ENCODE data around the gene PSME3IP1. TPM values are rescaled to one million over a fixed set of nuclear protein-coding genes. Genes with fewer than 3 reads are reported as not detected.
A peak's percentile ranks its signal among the peaks of the same experiment; 100 is the strongest.

PSME3IP1 gene
- total and polyA plus RNA-seq, 2 of the 8 experiments (the other 6 are each of a cell fraction or from before 2014, with no cell fraction given) = 95.1 to 98.3 TPM

DNA sequence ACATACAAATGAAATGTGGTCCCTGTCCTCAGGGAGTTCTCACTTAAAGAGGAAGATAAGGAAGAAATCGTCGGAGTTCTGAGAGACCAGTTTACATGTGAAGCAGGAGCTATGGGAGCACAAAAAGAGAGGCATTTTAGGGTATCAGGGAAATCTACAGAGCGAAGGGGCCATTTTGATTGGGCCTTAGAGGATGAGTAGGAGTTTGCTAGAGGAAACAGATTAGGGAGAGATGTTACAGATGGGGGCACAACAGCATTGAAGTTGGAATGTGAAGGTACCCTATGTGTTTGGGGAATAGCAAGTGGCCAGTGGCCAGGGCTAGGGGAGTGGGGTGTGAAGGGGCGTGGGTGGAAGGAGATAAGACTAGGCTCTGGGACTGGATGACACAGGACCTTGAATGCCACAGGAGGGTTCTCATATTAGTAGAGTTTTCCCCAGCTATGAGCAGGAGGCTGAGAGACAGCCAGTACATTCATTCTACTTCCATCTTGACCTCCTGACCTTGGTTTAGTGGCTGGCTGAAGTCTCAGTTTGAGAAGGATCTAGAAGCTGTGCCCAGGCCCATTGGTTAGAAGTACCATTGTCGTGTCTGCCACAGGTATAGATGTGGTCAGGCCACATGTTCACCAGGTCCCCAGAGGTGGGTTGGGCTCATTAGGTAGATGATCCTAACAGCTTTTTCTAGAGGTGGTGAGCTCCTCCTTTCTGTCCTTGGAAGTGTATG, 58.6 kb downstream of the PSME3IP1 start:
- no peaks in the 10 kb centered on the region for H3K23me2 ChIP-seq (ENCODE audit: low read depth, low read length)
- ChIA-PET CTCF (ENCODE audit: partially characterized antibody) (interaction anchor here (1.0 to 1.8 kb wide), 6 partner anchors 22 to 42 kb away, joined by 3 to 4 read pairs (median 4); no protein-coding TSS in a partner anchor), POLR2A (ENCODE audit: partially characterized antibody) (interaction anchor here (0.9 to 1.2 kb wide), 2 partner anchors 8 to 14 kb away, joined by 3 to 4 read pairs; no protein-coding TSS in a partner anchor)
- no peak overlapping the region for H3K4me2 ChIP-seq (ENCODE audit: insufficient read depth in 1 of 2, low read depth in 2 of 2, low read length in 2 of 2)
- H3K27me3 ChIP-seq (replicated peaks in 1 of 4; ENCODE audit: control insufficient read depth in 3 of 4, extremely low read depth in 1 of 4, insufficient read depth in 3 of 4, low read length in 3 of 4) = no peaks in the 10 kb centered on the region
- H4K20me1 ChIP-seq (replicated peaks in 1 of 2; ENCODE audit: control insufficient read depth in 1 of 2, insufficient read depth in 2 of 2, low read length in 2 of 2) = no peaks in the 10 kb centered on the region
- no peak overlapping the region for H2AK5ac ChIP-seq (ENCODE audit: low read depth, low read length)
- H2BK120ac ChIP-seq (replicated peaks; ENCODE audit: low read depth, low read length) = no peak overlapping the region
- no peak for TF ChIP-seq JUND (IDR thresholded peaks at IDR 0.05; ENCODE audit: low read length)
- TF ChIP-seq, protein P1, sequence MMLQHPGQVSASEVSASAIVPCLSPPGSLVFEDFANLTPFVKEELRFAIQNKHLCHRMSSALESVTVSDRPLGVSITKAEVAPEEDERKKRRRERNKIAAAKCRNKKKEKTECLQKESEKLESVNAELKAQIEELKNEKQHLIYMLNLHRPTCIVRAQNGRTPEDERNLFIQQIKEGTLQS (IDR thresholded peaks at IDR 0.05; ENCODE audit: insufficient read depth, low read depth, low read length) = no peak
- no peak for TF ChIP-seq KDM5A (IDR thresholded peaks at IDR 0.05; ENCODE audit: low read length)
- no peak for TF ChIP-seq CTBP2 (IDR thresholded peaks at IDR 0.05; ENCODE audit: borderline replicate concordance, insufficient read depth, insufficient read length, low read length)
- no peak for TF ChIP-seq SP2 (IDR thresholded peaks at IDR 0.05; ENCODE audit: low read length)
- no peak overlapping the region for H3K56ac ChIP-seq (replicated peaks; ENCODE audit: insufficient read length, low read depth, low read length)
- no peaks in the 10 kb centered on the region for H3K36me3 ChIP-seq (ENCODE audit: control insufficient read depth in 2 of 4, insufficient read depth in 4 of 4, low read length in 3 of 4)
- H2BK12ac ChIP-seq (ENCODE audit: low read depth, low read length) = no peak overlapping the region
- H3K4me1 ChIP-seq (replicated peaks in 1 of 4; ENCODE audit: control insufficient read depth in 3 of 4, insufficient read depth in 4 of 4, low read length in 3 of 4) = no peaks in the 10 kb centered on the region; a peak in 1 of 7 replicates
- 85% methylated on average over 5 of the region's 5 CpGs; no CpG with 5 or more reads in 1 of the 2 experiments for WGBS, 2 experiments (ENCODE audit: extremely low coverage in 1 of 2, insufficient coverage in 1 of 2, insufficient read length in 1 of 2, insufficient replicate concordance in 2 of 2, low coverage in 1 of 2, low lambda C conversion rate in 2 of 2, missing lambda C conversion rate in 1 of 2)
- no peak overlapping the region for H4K8ac ChIP-seq (ENCODE audit: extremely low read depth, insufficient read depth, low read length)
- no peak overlapping the region for H3K27ac ChIP-seq (ENCODE audit: low read depth, low read length)
- no peak overlapping the region for H4K5ac ChIP-seq (ENCODE audit: insufficient read length, low read depth, low read length)
- H2BK20ac ChIP-seq (ENCODE audit: low read length) = no peak overlapping the region
- H3K9ac ChIP-seq (replicated peaks in 1 of 4; ENCODE audit: extremely low read depth in 1 of 4, low read depth in 3 of 4, low read length in 3 of 4) = no peak overlapping the region
- H3K4ac ChIP-seq (replicated peaks; ENCODE audit: insufficient read length, low read depth, low read length) = no peak overlapping the region
- H2BK5ac ChIP-seq (ENCODE audit: low read depth, low read length) = peak overlapping the region; percentile 44; the same call in 1 of the 2 replicates
- DNase-seq (ENCODE audit: low read depth in 1 of 2, low spot score in 2 of 2) (no peak), FAIRE-seq (no peak)
- H2AFZ ChIP-seq (ENCODE audit: low read length) = no peak overlapping the region
- H3K14ac ChIP-seq (ENCODE audit: insufficient read length) = no peak overlapping the region
- H3K23ac ChIP-seq (ENCODE audit: insufficient read length) = no peak overlapping the region
- H3K9me3 ChIP-seq (ENCODE audit: insufficient read depth in 2 of 2, low read depth in 1 of 2, low read length in 1 of 2) = no peaks in the 10 kb centered on the region
- H2BK15ac ChIP-seq (ENCODE audit: low read length) = no peak overlapping the region
- H3K79me2 ChIP-seq (ENCODE audit: control insufficient read depth in 1 of 2, insufficient read depth in 2 of 2, low read length in 2 of 2) = no peaks in the 10 kb centered on the region
- H3K79me1 ChIP-seq (ENCODE audit: low read depth, low read length) = no peaks in the 10 kb centered on the region
- no peak overlapping the region for H4K91ac ChIP-seq (replicated peaks; ENCODE audit: insufficient read length, low read length)
- H3K4me3 ChIP-seq (ENCODE audit: extremely low read depth in 1 of 4, insufficient read depth in 2 of 4, low read depth in 3 of 4, low read length in 4 of 4) = no peak overlapping the region
- H3K18ac ChIP-seq (ENCODE audit: extremely low read depth, low read length) = no peak overlapping the region
